A549 (cell line): ENCODE results near the gene GAA. TPM values are rescaled to one million over a fixed set of nuclear protein-coding genes. Genes with fewer than 3 reads are reported as not detected.

Experiments used
- ATAC-seq, 2 experiments: fragments of 200-7000 bp in 1 of 2; fragments of >200 bp in 1 of 2; cut with Nextera tagmentation in 1 of 2; cut with Tn5 transposase in 1 of 2; 3 replicates each; pipeline versions ENCODE4 v1.8.0 to v1.9.1; 2018 to 2020; ENCODE audit warnings: mild to moderate bottlenecking in 1 of 2, moderate library complexity in 1 of 2
- CTCF ChIA-PET: fragments of 300-600 bp; sonication (Branson Sonifier 250); formaldehyde crosslinking; extraction: SDS; loops from one replicate; lab custom pipeline; 2021; ENCODE audit warnings: antibody characterized with exemption, inconsistent platforms; lab: Yijun Ruan, JAX
- POLR2A ChIA-PET: fragments of 350-600 bp; formaldehyde crosslinking; extraction: SDS; loops from one replicate; lab custom pipeline; 2021; ENCODE audit warnings: antibody characterized with exemption, inconsistent platforms; lab: Yijun Ruan, JAX
- DNase-seq, 2 experiments: peaks; one replicate each; pipeline versions ENCODE4 v3.0.0 to v3.0.0-alpha.2; 2011 to 2016; ENCODE audit warnings: low read depth in 1 of 2, low spot score in 1 of 2
- FAIRE-seq: peaks from 2 replicates; lab custom pipeline; 2011; peaks lifted over from hg19 to GRCh38; lab: Jason Lieb, UNC
- H3K27ac ChIP-seq, 2 experiments: fragments of >200 bp; sonication (Bioruptor Twin); formaldehyde crosslinking; 3 replicates each; pipeline ENCODE4 v1.5.1; 2016 to 2017
- H3K4me1 ChIP-seq: fragments of >200 bp; sonication (Bioruptor Twin); formaldehyde crosslinking; 3 replicates; pipeline ENCODE4 v1.6.1; 2016
- H3K4me2 ChIP-seq: fragments of >200 bp; sonication (Bioruptor Twin); formaldehyde crosslinking; 3 replicates; pipeline ENCODE4 v1.6.1; 2016
- H3K4me3 ChIP-seq: fragments of >200 bp; sonication (Bioruptor Twin); formaldehyde crosslinking; 3 replicates; pipeline ENCODE4 v1.5.1; 2016
- H3K9me3 ChIP-seq: fragments of >200 bp; sonication (Bioruptor Twin); formaldehyde crosslinking; 3 replicates; pipeline ENCODE4 v1.6.1; 2016
- EHF ChIP-seq: fragments of 250-450 bp; sonication (Bioruptor Pico); IDR thresholded peaks from 2 replicates; pipeline ENCODE4 v1.5.0; 2020; ENCODE audit warnings: mild to moderate bottlenecking
- ESRRA ChIP-seq: fragments of 150-350 bp; IDR thresholded peaks from 2 replicates; pipeline ENCODE4 v1.6.1; 2014; ENCODE audit warnings: mild to moderate bottlenecking, low read length, borderline replicate concordance
- FOSB ChIP-seq: fragments of 250-450 bp; sonication (Bioruptor Pico); IDR thresholded peaks from 2 replicates; pipeline ENCODE4 v1.5.0; 2020; ENCODE audit warnings: mild to moderate bottlenecking, moderate library complexity
- HDAC2 ChIP-seq: fragments of 200-600 bp; sonication (generic); IDR thresholded peaks from 2 replicates; pipeline ENCODE4 v1.6.1; 2016
- KDM5A ChIP-seq: fragments of 200-600 bp; sonication (generic); IDR thresholded peaks from 2 replicates; pipeline ENCODE4 v1.6.1; 2016; ENCODE audit warnings: antibody characterized with exemption, mild to moderate bottlenecking
- MAFK ChIP-seq: fragments of 450-650 bp; IDR thresholded peaks from 2 replicates; pipeline ENCODE4 v1.6.1; 2014; ENCODE audit not compliant: partially characterized antibody
- MYC ChIP-seq: IDR thresholded peaks from 2 replicates; pipeline ENCODE4 v1.6.1; 2012; ENCODE audit warnings: mild to moderate bottlenecking, inconsistent platforms, low read length, improper control_type of control experiment, borderline replicate concordance
- NR3C1 ChIP-seq: fragments of >200 bp; sonication (Bioruptor Twin); formaldehyde crosslinking; IDR thresholded peaks from 3 replicates; pipeline ENCODE4 v1.6.1; 2017
- POLR2A ChIP-seq: IDR thresholded peaks from 2 replicates; pipeline ENCODE4 v1.6.1; 2012; ENCODE audit warnings: mild to moderate bottlenecking, low read length
- RAD21 ChIP-seq, 2 experiments: fragments of >200 bp in 1 of 2; sonication (Bioruptor Twin) in 1 of 2; formaldehyde crosslinking in 1 of 2; IDR thresholded peaks in 1 of 2; conservative IDR thresholded peaks in 1 of 2; 2 replicates in 1 of 2; 3 replicates in 1 of 2; pipeline ENCODE4 v1.6.1; 2012 to 2018; ENCODE audit warnings: inconsistent platforms in 1 of 2
- RARB ChIP-seq: fragments of 250-450 bp; sonication (Bioruptor Pico); IDR thresholded peaks from 2 replicates; pipeline ENCODE4 v1.8.0; 2021; ENCODE audit warnings: mild to moderate bottlenecking, moderate library complexity
- SREBF2 ChIP-seq: fragments of 450-650 bp; IDR thresholded peaks from 2 replicates; pipeline ENCODE4 v1.6.1; 2014; ENCODE audit warnings: mild to moderate bottlenecking, moderate library complexity
- TP53 ChIP-seq: fragments of 250-450 bp; sonication (Bioruptor Pico); IDR thresholded peaks from 2 replicates; pipeline ENCODE4 v1.5.0; 2021; ENCODE audit warnings: mild to moderate bottlenecking, moderate library complexity
- ZNF302 ChIP-seq: fragments of 250-450 bp; sonication (Bioruptor Pico); IDR thresholded peaks from 2 replicates; pipeline ENCODE4 v1.9.0; 2021; ENCODE audit warnings: inconsistent platforms, mild to moderate bottlenecking, moderate library complexity
- WGBS: methylation state at CpG from one replicate; pipeline ENCODE4 v1.1.6; 2017; ENCODE audit errors: missing lambda C conversion rate; 5-methylcytosine and 5-hydroxymethylcytosine counted together
- polyA plus RNA-seq, 4 experiments: library from polyadenylated mRNA; depleted of rRNA in 3 of 4; stranded (reverse); fragments of >200 nt; fragmentation: RNase III in 1 of 4; extraction: RNeasy Plus Mini Kit Qiagen cat#74134 plus additional on column Dnase treatment in 1 of 4; gene quantifications; 2 replicates in 3 of 4; 3 replicates in 1 of 4; pipeline ENCODE4 v1.2.3, GENCODE V29; 2011 to 2017
- TF ChIP-seq, protein P1 (sequence below): fragments of 250-450 bp; sonication (Bioruptor Pico); IDR thresholded peaks from 2 replicates; pipeline ENCODE4 v1.5.0; 2021; ENCODE audit warnings: mild to moderate bottlenecking, moderate library complexity, borderline replicate concordance
- TF ChIP-seq, protein P2 (sequence below): fragments of 250-450 bp; sonication (Bioruptor Pico); IDR thresholded peaks from 2 replicates; pipeline ENCODE4 v1.5.0; 2020; ENCODE audit warnings: low read depth, mild to moderate bottlenecking, moderate library complexity
- TF ChIP-seq, protein P3 (sequence below): fragments of >200 bp; sonication (Bioruptor Twin); formaldehyde crosslinking; IDR thresholded peaks from 3 replicates; pipeline ENCODE4 v1.6.1; 2016
- TF ChIP-seq, protein P4 (sequence below): fragments of 450-650 bp; IDR thresholded peaks from 2 replicates; pipeline ENCODE4 v1.6.1; 2014; ENCODE audit warnings: antibody characterized with exemption

The GAA gene
- polyA plus RNA-seq, 2 of the 4 experiments (the other 2 are of a cell fraction) = 5.7 to 47.4 TPM

DNA sequence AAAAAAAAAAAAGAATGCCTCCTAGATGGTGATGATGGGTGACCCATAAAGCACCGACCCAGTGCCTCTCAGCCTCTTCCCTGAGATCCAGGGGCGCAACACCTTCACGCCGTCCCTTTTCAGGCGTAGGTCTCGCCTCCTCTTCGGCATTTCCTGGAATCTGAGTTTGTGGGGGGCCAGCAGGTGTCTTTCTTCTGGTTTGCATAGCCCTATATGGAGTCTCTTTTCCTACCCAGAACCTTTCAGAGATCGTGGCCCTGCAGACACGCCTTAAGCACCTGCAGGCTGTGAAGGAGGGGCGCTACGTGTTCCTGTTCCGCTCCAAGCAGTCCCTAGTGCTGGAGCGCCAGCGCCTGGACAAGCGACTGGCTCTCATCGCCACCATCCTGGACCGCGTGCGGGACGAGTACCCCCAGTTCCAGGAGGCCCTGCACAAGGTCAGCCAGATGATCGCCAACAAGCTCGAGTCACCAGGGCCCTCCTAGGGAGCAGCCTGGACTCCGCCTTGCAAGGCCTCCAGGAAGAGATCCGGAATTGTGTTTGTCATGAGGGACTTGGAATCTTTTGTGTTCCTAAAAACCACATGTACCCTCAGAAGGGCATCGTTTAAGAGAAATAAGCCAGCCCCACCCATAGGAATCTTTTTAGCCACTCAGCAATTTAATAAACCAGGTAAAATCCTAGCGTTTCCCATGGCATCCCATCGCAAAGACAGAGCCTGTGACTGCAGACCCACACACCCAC is 1.9 kb upstream of the GAA start:
- no peaks in the 10 kb centered on the region for H3K9me3 ChIP-seq
- CTCF ChIA-PET = interaction anchor here (2.6 to 4.9 kb wide), 5 partner anchors 13 to 153 kb away, joined by 9 to 176 read pairs (median 60); no protein-coding TSS in a partner anchor
- no peak overlapping the region; a peak in 1 of 6 replicates for H3K27ac ChIP-seq
- ATAC-seq (no peak), FAIRE-seq (no peak), DNase-seq (no peak)
- TF ChIP-seq ESRRA (no peak), MAFK (peak; percentile 65), SREBF2 (no peak)
- WGBS = 86% methylated on average over 27 of the region's 27 CpGs
- POLR2A ChIA-PET = no interaction called here
- no peak overlapping the region for H3K4me3 ChIP-seq
- peaks cover 11% of the 10 kb centered on the region for H3K4me1 ChIP-seq
- H3K4me2 ChIP-seq = no peak overlapping the region

DNA sequence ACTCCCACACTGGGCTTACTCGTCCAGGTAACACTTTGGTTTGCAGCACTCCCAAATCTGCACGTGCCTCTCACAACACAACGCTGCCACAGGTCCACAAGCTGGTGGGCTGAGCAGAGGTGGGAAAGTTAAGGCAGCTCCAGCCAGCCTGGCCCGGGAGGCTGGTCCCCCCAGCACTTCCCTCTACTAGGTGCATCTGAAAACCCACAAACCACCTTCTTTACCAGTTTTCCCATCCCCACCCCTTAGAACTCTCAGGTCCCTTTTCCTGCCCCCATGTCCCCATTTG is 1.4 kb upstream of the GAA start:
- WGBS = 90% methylated on average over 4 of the region's 4 CpGs
- POLR2A ChIA-PET = no interaction called here
- TF ChIP-seq KDM5A = no peak
- TF ChIP-seq, protein P1, sequence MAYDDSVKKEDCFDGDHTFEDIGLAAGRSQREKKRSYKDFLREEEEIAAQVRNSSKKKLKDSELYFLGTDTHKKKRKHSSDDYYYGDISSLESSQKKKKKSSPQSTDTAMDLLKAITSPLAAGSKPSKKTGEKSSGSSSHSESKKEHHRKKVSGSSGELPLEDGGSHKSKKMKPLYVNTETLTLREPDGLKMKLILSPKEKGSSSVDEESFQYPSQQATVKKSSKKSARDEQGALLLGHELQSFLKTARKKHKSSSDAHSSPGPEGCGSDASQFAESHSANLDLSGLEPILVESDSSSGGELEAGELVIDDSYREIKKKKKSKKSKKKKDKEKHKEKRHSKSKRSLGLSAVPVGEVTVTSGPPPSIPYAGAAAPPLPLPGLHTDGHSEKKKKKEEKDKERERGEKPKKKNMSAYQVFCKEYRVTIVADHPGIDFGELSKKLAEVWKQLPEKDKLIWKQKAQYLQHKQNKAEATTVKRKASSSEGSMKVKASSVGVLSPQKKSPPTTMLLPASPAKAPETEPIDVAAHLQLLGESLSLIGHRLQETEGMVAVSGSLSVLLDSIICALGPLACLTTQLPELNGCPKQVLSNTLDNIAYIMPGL = no peak
- TF ChIP-seq, protein P2, sequence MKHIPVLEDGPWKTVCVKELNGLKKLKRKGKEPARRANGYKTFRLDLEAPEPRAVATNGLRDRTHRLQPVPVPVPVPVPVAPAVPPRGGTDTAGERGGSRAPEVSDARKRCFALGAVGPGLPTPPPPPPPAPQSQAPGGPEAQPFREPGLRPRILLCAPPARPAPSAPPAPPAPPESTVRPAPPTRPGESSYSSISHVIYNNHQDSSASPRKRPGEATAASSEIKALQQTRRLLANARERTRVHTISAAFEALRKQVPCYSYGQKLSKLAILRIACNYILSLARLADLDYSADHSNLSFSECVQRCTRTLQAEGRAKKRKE = no peak
- no peak for TF ChIP-seq RAD21 (conservative IDR thresholded peaks at IDR 0.05 in 1 of 2, IDR thresholded peaks at IDR 0.05 in 1 of 2)
- no peak for TF ChIP-seq EHF (CRISPR knock-in tag)
- TF ChIP-seq POLR2A = no peak
- TF ChIP-seq TP53 = no peak
- Histone ChIP-seq H3K4me3 (no peak overlapping the region), H3K9me3 (no peaks in the 10 kb centered on the region), H3K4me2 (no peak overlapping the region), H3K27ac (peak overlapping the region in 1 of 2 experiments; percentile 6; a peak in 1 of 6 replicates), H3K4me1 (peaks cover 11% of the 10 kb centered on the region)
- ATAC-seq (no peak), DNase-seq (no peak), FAIRE-seq (no peak)
- CTCF ChIA-PET = interaction anchor here (1.0 to 4.9 kb wide), 11 partner anchors 14 to 291 kb away, joined by 3 to 176 read pairs (median 18); no protein-coding TSS in a partner anchor

DNA sequence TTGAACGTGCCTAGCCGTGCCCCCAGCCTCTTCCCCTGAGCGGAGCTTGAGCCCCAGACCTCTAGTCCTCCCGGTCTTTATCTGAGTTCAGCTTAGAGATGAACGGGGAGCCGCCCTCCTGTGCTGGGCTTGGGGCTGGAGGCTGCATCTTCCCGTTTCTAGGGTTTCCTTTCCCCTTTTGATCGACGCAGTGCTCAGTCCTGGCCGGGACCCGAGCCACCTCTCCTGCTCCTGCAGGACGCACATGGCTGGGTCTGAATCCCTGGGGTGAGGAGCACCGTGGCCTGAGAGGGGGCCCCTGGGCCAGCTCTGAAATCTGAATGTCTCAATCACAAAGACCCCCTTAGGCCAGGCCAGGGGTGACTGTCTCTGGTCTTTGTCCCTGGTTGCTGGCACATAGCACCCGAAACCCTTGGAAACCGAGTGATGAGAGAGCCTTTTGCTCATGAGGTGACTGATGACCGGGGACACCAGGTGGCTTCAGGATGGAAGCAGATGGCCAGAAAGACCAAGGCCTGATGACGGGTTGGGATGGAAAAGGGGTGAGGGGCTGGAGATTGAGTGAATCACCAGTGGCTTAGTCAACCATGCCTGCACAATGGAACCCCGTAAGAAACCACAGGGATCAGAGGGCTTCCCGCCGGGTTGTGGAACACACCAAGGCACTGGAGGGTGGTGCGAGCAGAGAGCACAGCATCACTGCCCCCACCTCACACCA is 724 bp downstream of the GAA start:
- peak in 1 of 2 experiments; percentile 38 for DNase-seq
- Histone ChIP-seq H3K4me3 (peak overlapping the region; percentile 88), H3K9me3 (no peaks in the 10 kb centered on the region), H3K4me2 (peak overlapping the region; percentile 95), H3K4me1 (peaks cover 11% of the 10 kb centered on the region), H3K27ac (peak overlapping the region; percentile 90 to 94)
- ATAC-seq = peak; percentile 30 to 39; a peak in 5 of 6 replicates
- CTCF ChIA-PET = interaction anchor here (0.6 to 4.9 kb wide), 104 partner anchors 12 to 1057 kb away, joined by 3 to 176 read pairs (median 4); no protein-coding TSS in a partner anchor
- POLR2A ChIA-PET = interaction anchor here (0.5 to 1.8 kb wide), 20 partner anchors 10 to 353 kb away, joined by 3 to 21 read pairs (median 5); partner anchors contain the start of genes CBX8 and RNF213
- WGBS = 48% methylated on average over 19 of the region's 21 CpGs
- TF ChIP-seq, protein P3, sequence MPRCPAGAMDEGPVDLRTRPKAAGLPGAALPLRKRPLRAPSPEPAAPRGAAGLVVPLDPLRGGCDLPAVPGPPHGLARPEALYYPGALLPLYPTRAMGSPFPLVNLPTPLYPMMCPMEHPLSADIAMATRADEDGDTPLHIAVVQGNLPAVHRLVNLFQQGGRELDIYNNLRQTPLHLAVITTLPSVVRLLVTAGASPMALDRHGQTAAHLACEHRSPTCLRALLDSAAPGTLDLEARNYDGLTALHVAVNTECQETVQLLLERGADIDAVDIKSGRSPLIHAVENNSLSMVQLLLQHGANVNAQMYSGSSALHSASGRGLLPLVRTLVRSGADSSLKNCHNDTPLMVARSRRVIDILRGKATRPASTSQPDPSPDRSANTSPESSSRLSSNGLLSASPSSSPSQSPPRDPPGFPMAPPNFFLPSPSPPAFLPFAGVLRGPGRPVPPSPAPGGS = no peak
- no peak for TF ChIP-seq ZNF302
- TF ChIP-seq, protein P4, sequence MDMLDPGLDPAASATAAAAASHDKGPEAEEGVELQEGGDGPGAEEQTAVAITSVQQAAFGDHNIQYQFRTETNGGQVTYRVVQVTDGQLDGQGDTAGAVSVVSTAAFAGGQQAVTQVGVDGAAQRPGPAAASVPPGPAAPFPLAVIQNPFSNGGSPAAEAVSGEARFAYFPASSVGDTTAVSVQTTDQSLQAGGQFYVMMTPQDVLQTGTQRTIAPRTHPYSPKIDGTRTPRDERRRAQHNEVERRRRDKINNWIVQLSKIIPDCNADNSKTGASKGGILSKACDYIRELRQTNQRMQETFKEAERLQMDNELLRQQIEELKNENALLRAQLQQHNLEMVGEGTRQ = no peak
- TF ChIP-seq NR3C1 = no peak
- TF ChIP-seq RARB = no peak
- TF ChIP-seq SREBF2 = no peak
- no peak for TF ChIP-seq HDAC2
- TF ChIP-seq FOSB (CRISPR knock-in tag) = no peak
- TF ChIP-seq MYC = no peak
- no peak for TF ChIP-seq EHF (CRISPR knock-in tag)
- FAIRE-seq = no peak
